ENCODE measurements around the gene FBXL22.

- TF ChIP-seq POLR2A (IDR thresholded peaks at IDR 0.05; ENCODE audit: control extremely low read depth in 1 of 2, low read depth in 2 of 2, low read length in 2 of 2) (no peak), POLR2AphosphoS5 (IDR thresholded peaks at IDR 0.05; ENCODE audit: low read depth, low read length) (no peak), CTCF (IDR thresholded peaks at IDR 0.05; ENCODE audit: control extremely low read depth in 1 of 3, insufficient read depth in 1 of 3, low read depth in 1 of 3, low read length in 3 of 3) (no peak), YY1 (IDR thresholded peaks at IDR 0.05; ENCODE audit: low read depth, low read length) (no peak), HDAC2 (IDR thresholded peaks at IDR 0.05; ENCODE audit: borderline replicate concordance in 1 of 2, low read depth in 2 of 2, low read length in 2 of 2) (no peak), CBX5 (IDR thresholded peaks at IDR 0.05; ENCODE audit: low read depth, low read length) (no peak), TEAD4 (IDR thresholded peaks at IDR 0.05; ENCODE audit: low read depth, low read length) (no peak), JUN (IDR thresholded peaks at IDR 0.05; ENCODE audit: low read depth, low read length) (no peak), MAX (IDR thresholded peaks at IDR 0.05) (no peak), KDM4A (IDR thresholded peaks at IDR 0.05; ENCODE audit: low read depth, low read length, severe bottlenecking) (no peak), CREB1 (IDR thresholded peaks at IDR 0.05) (no peak), CHD1 (IDR thresholded peaks at IDR 0.05; ENCODE audit: low read depth, low read length) (no peak), ATF3 (IDR thresholded peaks at IDR 0.05; ENCODE audit: insufficient read depth, low read depth, low read length) (no peak)
Observed at GRCh38 chr15:63640146-63640545, 43.0 kb downstream of the FBXL22 start.

All from H1 (cell line).